CD4-positive, alpha-beta T cell treated with Interleukin-15 for 4 hours (primary cell): ENCODE measurements around the gene CYP4F12.
"Not testable (repeated sequence)": the region's sequence is repeated elsewhere in the genome, so short reads cannot be mapped to it uniquely, and the experiment has no call there.

Experiments
- DNase-seq: peaks from one replicate; pipeline ENCODE4 v3.0.0-alpha.2; 2020; ENCODE audit warnings: low spot score

Gene CYP4F12

DNA sequence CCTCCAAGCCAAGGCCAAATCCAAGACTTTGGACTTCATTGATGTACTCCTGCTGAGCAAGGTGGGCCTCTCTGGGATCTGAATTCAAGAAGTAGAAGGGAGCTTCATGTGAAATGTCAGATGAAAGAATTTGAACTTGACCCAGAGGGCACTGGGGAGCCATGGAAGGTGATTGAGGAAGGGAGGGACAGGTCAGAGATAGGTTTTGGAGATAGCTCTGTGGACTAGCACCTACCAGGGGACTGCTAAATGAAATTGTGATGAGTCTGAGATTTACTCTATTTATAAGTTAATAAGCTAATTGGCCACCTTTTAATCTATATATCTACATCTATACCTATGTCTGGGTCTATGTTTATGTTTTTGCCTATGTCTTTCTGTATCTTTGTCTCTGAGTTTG, 22.8 kb upstream of the CYP4F12 start:
- not testable (repeated sequence) for DNase-seq

DNA sequence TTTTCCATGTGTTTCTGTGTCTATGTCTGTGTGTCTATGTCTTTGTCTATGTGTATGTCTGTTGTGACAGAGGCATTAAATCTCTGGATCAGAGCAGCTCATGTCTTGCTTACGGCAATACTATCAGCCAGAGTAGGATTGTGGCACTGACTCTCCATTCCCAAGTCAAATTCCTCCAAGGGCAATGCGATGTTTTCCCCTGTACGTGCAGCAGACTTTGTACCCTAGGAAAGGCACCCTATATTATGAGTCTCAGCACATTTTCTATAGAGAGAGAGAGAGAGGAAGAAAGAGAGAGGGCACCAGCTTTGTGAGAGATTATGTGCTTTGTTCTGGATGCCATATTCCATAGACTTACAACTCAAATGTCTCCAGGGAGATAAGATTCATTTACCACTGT, 21.1 kb upstream of the CYP4F12 start:
- no peak for DNase-seq

DNA sequence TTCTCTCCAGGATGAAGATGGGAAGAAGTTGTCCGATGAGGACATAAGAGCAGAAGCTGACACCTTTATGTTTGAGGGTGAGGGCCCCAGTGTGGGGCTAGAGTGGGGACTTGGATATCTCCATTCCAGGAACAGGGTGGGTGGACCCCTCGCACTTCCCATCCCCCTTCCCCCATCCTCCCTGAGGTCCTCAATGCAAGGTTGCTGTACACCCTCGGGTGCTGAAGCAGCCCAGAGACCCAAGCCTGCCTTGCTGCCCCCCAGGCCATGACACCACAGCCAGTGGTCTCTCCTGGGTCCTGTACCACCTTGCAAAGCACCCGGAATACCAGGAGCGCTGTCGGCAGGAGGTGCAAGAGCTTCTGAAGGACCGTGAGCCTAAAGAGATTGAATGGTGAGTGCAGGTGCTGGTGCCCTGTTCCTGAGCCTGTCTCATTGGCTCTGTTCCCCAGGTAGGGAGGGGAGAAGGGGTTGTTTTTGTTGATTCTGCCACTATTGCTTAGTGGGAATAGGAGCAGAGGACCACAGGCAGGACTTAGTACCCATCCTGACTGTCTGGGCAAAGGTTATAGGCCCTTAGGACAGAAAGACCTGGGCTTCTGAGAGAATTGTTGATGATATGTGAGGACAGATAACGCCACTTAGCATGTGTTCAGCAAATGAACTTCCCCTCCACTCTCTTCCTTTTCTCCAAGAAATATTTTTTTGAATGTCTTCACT, 20.2 kb upstream of the CYP4F12 start:
- DNase-seq, result no peak

DNA sequence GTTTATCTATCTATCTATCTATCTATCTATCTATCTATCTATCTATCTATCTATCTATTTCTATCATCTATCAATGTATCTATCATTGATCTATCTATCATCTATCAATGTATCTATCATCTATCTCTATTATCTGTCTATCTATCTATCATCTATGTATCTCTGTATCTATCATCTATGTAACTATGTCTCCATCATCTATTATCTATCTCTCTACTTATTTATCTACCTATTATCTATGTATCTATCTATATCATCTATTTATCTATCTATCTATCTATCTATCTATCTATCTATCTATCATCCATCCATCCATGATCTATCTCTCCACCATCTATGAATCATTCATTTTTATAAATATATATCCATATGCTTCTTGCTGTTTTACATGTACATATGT, 16.4 kb upstream of the CYP4F12 start:
- no peak for DNase-seq

DNA sequence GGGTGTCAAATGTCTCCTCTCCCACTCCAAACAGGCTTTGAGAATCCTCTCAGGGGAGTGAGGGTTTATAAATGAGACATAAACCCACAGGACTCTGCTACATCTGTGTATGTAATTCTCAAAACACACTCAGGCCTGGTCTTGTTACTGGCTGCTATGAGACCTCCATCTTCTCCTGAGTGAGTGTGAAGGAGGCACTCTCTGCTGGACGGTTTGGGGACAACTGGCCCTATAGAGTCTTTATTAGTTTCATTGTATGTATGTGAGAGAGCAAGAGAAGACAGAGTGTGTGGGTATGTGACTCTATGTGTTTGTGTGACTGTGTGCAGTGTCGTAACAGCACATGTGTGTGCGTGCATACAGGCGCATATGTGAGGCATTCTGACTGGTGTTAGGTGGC, 9.6 kb upstream of the CYP4F12 start:
- DNase-seq, result no peak

DNA sequence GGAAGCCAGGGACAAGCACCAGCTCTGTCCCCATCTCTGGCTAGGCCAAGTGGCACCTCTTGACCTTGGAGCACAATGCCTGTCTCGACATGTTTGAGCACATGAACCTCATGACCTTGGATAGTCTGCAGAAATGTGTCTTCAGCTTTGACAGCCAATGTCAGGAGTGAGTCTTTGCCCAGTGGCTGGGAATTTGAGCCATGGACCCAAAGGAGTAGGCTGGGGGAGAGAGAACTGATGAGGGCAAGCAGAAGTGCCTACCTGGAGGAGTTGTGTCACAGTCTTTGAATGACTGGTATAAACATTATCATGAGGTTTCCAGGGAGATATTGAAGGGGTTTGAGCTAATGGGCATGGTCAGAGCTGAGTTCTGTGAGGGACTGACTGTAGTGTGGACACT, 6.7 kb upstream of the CYP4F12 start:
- DNase-seq, result no peak

DNA sequence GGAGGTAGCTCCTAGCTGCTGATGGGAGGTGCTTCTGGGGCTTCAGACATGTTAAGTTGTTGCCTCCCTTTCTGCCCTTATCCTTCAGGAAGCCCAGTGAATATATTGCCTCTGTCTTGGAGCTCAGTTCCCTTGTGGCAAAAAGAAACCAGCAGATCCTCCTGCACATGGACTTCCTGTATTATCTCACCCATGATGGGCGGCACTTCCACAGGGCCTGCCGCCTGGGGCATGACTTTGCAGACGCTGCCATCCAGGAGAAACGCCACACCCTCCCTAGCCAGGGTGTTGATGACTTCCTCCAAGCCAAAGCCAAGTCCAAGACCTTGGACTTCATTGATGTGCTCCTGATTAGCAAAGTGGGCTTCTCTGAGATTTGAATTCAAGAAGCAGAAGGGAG, 6.0 kb upstream of the CYP4F12 start:
- DNase-seq, result no peak

DNA sequence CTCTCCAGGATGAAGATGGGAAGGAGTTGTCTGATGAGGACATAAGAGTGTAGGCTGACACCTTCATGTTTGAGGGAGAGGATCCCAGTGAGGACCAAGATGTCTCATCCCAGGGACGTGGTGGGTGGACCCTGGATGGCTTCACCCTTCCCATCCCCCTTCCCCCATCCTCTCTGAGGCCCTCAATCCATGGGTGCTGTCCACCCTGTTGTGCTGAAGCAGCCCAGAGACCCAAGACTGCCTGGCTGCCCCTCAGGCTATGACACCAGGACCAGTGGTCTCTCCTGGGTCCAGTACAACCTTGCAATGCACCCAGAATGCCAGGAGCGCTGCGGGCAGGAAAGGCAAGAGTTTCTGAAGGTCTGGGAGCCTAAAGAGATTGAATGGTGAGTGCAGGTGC, 3.4 kb upstream of the CYP4F12 start:
- no peak for DNase-seq

DNA sequence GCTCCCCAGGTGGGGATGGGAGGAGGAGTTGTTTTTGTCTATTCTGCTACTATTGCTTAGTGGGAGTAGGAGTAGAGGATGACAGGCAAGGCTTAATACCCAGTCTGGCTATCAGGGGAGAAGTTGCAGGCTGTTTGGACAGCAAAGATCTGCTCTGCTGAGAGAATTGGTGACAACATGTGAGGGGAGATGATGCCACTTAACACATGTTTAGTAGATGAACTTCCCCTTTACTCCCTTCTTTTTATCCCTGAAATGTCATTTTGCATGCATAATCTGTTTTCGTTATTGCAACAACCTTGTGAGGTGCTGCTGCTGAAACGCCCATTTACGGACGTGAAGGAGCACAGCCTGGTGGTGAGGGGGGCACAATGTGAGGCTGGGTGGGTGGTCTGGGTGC, 3.0 kb upstream of the CYP4F12 start:
- no peak for DNase-seq

DNA sequence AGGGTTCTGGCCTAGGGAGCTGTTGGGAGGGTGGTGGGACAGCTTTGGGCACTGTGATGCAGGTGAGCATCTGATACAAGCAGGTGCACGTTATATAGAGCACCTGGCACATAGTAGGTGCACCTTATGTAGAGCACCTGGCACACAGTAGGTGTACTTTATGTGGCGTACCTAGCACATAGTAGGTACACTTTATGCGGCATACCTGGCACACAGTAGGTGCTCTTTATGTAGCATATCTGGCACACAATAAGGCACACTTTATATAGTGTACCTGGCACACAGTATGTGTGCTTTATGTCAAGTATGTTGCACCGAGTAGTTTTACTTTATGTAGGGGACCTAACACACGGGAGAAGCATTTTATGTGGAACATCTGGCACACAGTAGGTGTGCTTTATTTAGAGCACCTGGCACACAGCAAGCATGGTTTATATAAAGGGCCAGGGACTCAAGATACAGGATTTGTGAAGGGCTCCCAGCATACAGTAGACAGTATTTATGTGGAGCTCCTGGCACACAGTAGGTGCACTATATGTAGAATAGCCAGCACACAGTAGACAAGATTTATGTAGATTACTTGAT, 1.6 kb upstream of the CYP4F12 start:
- DNase-seq, result no peak

DNA sequence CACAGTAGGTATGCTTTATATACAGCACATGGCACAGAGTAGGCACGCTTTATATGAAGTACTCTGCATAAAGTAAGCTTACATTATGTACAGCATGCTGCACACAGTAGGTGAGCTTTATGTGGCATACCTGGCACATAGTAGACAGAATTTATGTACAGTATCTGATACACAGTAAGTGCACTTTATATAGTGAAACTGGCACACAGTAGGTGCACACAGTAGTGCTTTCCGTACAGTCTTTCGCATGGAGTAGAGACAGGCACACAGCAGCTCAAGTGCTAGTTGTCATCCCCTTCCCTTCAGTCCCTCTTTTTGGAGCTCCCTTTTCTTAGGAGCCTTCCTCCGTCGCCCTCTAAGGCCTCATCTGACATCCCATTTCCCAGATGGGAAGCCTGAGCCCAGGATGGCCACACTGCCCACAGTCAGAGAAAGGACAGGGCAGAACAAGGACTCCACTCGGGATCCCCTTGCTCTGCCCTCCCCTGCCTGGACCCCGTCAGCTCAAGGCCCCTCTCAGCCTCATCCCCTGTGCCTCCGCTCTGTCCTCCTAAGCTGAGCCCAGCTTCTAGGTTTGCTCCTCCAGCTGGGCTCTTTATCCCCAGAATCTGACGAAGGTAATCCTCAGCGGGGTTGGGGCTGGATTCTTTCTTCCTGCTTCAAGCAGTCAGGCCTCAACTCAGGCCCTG, 852 bp upstream of the CYP4F12 start:
- no peak for DNase-seq

DNA sequence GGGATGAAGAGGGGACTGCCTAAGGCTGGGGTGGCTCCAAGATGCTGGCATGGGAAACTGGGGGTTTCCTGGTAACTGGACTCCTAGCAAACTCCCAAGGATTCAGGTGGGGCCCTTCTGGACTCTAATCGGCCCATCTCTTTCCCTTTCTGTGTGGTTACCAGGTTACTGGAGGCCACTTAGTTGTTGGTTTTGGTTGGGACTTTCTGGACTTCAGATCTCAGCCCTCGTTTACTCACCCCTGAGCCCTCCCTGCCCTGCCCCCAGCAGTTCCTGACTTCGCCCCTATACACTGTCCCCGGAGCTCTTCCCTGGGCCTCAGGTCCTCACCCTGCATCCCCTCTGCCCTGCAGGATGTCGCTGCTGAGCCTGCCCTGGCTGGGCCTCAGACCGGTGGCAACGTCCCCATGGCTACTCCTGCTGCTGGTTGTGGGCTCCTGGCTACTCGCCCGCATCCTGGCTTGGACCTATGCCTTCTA, 328 bp downstream of the CYP4F12 start:
- DNase-seq, result no peak

DNA sequence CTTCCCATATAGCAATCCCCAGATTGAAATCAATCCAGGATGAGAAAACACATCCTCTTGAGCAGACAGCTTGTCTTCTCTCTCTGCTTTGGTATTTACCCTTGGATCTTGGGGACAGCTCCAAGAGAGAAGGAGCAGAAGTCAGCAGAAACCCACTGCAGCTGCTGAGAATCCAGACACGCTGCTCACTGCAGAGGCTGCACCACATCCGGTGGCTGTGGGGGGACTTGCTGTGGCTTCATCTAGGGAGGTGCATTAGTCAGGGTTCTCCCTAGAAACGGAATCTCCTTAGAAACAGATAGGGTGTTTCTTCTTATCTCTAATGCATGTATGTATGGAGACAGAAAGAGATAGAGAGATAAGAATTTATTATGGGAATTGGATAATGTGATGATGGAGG, 2.7 kb downstream of the CYP4F12 start:
- DNase-seq, result no peak

DNA sequence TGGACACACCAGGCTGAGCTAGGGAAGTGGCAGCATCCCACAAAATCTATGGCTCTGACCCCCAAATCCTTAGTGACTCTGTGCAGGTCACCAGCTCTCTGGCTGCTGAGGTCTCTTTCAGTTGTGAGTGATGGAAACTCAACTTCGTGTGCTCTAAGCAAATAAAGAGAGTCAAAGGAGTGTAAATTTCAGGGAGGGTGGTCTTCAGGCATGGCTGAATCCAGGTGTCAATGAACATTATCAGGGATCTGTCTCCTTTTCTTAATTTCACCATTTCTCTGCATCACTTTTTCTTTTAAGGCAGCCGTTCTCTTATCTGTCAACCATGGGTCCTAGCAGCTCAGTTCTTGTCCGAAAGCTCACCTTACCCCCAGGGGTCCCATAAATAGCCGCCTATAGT, 6.2 kb downstream of the CYP4F12 start:
- no peak for DNase-seq

DNA sequence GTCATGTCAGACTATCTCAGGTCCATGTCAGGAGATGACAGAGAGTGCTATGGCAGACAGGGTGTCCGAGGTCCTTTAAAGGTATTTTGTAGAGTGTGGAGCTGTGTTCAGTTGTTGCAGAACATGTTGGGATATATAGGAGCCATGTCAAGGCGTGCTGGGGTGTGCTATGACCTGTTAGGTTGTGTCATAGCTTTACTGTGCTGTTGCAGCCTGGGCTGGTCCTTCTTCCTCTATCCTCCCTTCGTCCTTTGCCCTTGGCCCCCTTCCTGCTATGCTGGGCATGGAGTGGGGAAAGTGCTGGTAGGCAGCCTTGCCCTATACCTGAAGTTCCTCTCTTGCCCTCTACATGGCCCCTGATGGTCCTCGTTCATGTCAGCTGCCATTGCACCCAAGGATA, 7.0 kb downstream of the CYP4F12 start:
- DNase-seq, result not testable (repeated sequence)

DNA sequence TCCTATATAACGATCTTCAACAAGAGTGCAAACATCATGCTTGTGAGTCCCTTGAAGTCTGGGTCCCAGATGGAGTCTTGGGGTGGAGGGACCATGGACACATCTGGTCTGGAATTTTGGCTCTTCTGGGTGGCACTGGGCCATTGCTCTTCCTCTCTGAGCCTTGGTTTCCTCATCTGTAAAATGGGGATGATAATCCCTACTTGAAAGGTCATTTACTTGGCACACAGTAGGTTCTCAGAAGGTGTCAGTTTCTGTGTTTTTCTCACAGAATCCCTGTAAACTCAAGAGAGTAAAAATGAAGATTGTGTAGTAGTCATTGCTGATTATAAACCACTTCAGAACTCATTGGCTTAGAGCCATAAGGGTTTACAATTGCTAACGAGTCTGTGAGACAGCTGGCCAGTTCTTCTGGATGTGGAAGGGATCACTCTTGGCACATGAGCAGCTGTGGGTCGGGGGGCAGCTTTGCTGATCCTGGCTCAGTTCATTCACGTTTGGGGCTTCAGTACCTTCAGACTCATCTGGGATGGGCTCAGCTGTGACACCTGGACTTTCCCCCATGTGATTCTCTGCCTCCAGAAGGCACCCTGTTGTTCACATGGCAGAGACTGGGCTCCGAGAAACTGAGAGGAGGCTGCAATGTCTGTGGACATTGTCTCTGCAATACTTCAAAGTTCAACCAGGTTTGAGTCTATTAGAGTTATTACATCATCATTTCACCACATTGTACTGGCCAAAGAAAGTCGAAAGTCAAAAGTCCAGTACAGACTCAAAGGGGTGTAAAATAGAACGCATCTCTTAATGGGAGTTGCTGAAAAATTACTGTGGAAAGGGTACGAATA, 7.8 kb downstream of the CYP4F12 start:
- DNase-seq, result no peak

DNA sequence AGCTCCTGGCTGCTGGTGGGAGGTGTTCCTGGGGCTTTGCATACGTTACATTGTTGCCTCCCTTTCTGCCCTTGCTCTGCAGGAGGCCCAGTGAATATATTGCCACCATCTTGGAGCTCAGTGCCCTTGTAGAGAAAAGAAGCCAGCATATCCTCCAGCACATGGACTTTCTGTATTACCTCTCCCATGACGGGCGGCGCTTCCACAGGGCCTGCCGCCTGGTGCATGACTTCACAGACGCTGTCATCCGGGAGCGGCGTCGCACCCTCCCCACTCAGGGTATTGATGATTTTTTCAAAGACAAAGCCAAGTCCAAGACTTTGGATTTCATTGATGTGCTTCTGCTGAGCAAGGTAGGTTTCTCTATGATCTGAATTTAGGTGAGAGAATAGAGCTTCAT, 10.5 kb downstream of the CYP4F12 start:
- DNase-seq, result no peak

DNA sequence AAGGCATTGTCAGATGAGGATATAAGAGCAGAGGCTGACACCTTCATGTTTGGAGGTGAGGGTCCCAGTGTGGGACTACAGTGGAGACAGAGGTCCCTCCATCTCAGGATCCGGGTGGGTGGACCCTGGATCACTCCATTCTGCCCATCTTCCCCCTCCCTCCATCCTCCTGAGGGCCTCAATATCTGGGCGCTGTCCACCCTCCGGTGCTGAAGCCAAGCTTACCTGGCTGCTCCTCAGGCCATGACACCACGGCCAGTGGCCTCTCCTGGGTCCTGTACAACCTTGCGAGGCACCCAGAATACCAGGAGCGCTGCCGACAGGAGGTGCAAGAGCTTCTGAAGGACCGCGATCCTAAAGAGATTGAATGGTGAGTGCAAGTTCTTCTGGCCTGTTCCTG, 11.9 kb downstream of the CYP4F12 start:
- DNase-seq, result no peak

DNA sequence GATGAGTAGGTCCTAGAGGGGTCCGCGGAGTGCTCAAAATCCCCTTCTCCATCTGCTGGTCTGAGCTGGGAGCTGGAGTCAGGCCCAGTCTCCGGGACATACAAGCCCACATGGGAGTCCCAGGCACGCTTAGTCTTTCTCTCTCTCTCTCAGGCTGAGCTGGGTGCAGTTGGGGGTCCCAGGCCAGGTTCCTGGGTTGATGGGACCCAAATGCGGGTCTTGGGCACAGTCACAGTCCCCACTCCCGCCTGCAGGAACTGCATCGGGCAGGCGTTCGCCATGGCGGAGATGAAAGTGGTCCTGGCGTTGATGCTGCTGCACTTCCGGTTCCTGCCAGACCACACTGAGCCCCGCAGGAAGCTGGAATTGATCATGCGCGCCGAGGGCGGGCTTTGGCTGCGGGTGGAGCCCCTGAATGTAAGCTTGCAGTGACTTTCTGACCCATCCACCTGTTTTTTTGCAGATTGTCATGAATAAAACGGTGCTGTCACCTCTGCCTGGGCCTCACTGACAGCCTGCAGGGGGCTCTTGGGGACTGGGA, 23.8 kb downstream of the CYP4F12 start:
- no peak for DNase-seq

DNA sequence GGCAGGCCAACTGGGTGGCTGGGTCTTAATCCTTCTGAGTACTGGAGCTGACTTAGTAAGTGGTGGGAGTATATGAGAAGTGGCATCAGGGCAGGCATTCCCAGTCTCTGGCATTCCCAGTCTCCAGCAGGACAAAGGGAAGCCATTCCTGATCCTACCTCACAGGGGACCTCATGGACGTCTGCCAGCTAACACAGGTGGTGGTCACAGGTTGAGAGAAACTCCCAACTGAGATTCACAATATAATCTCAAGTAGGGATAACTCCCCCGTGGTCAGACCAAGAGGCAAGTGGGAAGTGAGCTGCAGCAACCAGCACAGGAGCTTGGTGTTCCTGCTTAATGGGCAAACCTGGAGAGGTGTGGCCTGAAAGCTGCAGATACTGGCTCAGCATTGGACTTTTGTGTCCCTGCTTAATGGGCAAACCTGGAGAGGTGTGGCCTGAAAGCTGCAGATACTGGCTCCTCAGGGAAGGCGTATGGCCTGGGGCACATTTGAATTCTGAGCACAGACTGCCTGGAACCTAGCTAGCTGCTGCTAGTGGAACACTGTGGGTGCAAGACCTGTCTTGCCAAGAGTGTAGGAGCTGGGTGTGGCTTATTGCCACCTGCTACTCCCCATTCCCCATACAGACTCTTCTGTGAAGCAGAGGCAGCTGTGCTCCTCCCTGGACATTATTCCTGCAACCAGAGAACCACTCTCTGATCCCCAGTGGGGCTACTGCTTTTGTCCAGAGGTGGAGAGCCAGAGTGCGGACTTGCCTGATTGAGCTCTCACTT, 29.1 kb downstream of the CYP4F12 start:
- DNase-seq, result no peak

DNA sequence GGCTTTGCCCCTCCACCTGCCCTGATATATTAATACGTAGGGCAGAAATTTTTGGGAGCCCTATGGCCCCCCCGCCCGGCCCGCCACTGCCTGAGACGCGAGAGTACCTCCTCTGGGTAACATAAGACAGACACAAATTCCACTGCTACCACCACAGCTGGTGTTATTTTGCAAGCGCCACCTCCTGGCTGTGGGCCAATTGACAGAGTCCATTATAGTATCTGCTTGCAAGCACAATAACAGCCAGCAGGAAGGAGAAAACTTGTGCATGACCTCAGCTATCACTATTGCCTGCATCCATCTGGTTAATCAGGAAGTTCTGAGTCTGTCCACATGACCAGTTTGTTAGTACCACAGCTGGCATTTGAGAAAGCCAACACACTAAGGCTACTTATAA, 29.6 kb downstream of the CYP4F12 start:
- DNase-seq, result no peak

DNA sequence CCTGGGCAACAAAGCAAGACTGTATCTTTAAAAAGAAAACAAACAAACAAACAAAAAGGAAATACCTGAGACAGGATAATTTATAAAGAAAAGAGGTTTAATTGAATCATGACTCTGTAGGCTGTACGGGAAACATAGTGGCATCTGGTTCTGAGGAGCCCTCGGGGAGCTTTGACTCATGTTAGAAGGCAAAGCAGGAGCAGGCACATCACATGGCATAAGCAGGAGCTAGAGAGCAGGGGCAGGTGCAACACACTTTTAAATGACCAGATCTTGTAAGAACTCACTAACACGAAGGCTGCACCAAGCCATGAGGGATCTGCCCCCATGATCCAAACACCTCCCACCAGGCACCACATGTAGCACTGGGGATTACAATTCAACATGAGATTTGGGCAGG, 41.8 kb downstream of the CYP4F12 start:
- no peak for DNase-seq
